IMR-90 (cell line): ENCODE data around the gene PIK3C2A. TPM values are rescaled to one million over a fixed set of nuclear protein-coding genes. Genes with fewer than 3 reads are reported as not detected.

Experiments
- ATAC-seq: fragments of 200-7000 bp; cut with Tn5 transposase; 2 replicates; pipeline ENCODE4 v1.9.1; 2020; ENCODE audit warnings: low read depth, mild to moderate bottlenecking, moderate library complexity
- BruUV-seq: library from RNA; stranded (reverse); fragments of 400-500 nt; replicated peaks from 2 replicates; lab custom pipeline; 2021; lab: Mats Ljungman, UMichigan
- CTCF ChIA-PET: fragments of 300-600 bp; formaldehyde crosslinking; extraction: SDS; loops from one replicate; lab custom pipeline; 2021; ENCODE audit warnings: antibody characterized with exemption; lab: Yijun Ruan, JAX
- POLR2A ChIA-PET: fragments of 300-600 bp; sonication (Branson Sonifier 250); formaldehyde crosslinking; loops from one replicate; lab custom pipeline; 2022; ENCODE audit warnings: antibody characterized with exemption; ENCODE audit not compliant: unreplicated experiment; lab: Charles Lee
- DNase-seq: peaks from one replicate; pipeline ENCODE4 v3.0.0; 2013
- H2AFZ ChIP-seq: replicated peaks from 2 replicates; pipeline ENCODE3; 2013; ENCODE audit warnings: low read length, mild to moderate bottlenecking; ENCODE audit not compliant: poor library complexity
- H2AK5ac ChIP-seq: 2 replicates; pipeline ENCODE4 v1.6.1; 2013; ENCODE audit warnings: low read depth, low read length, inconsistent platforms
- H2AK9ac ChIP-seq: replicated peaks from 2 replicates; pipeline ENCODE3; 2013; ENCODE audit warnings: mild to moderate bottlenecking, low read depth, low read length, moderate library complexity; ENCODE audit not compliant: poor library complexity
- H2BK120ac ChIP-seq: 2 replicates; pipeline ENCODE4 v1.6.1; 2013; ENCODE audit warnings: low read depth, low read length, inconsistent platforms
- H2BK15ac ChIP-seq: 3 replicates; pipeline ENCODE4 v1.6.1; 2013; ENCODE audit warnings: low read depth, low read length, inconsistent platforms
- H2BK20ac ChIP-seq: 2 replicates; pipeline ENCODE4 v1.6.1; 2013; ENCODE audit warnings: low read depth, mild to moderate bottlenecking, inconsistent platforms, low read length, moderate library complexity
- H2BK5ac ChIP-seq: 2 replicates; pipeline ENCODE4 v1.6.1; 2013; ENCODE audit warnings: mild to moderate bottlenecking, low read depth, low read length, inconsistent platforms; ENCODE audit not compliant: poor library complexity, severe bottlenecking
- H3K14ac ChIP-seq: replicated peaks from 2 replicates; pipeline ENCODE4 v1.6.1; 2013; ENCODE audit warnings: low read depth, low read length, inconsistent platforms
- H3K18ac ChIP-seq: 2 replicates; pipeline ENCODE4 v1.6.1; 2013; ENCODE audit warnings: low read depth, low read length, control low read depth
- H3K23ac ChIP-seq: 2 replicates; pipeline ENCODE4 v1.6.1; 2013; ENCODE audit warnings: low read depth, low read length, inconsistent platforms
- H3K27ac ChIP-seq: 2 replicates; pipeline ENCODE4 v1.5.1; 2013; ENCODE audit warnings: mild to moderate bottlenecking, control low read depth, low read length; ENCODE audit not compliant: insufficient read depth
- H3K27me3 ChIP-seq: 2 replicates; pipeline ENCODE4 v1.6.1; 2013; ENCODE audit warnings: low read length; ENCODE audit not compliant: control insufficient read depth, insufficient read depth
- H3K36me3 ChIP-seq: 2 replicates; pipeline ENCODE4 v1.6.1; 2013; ENCODE audit warnings: low read length, mixed read lengths; ENCODE audit not compliant: control insufficient read depth, insufficient read depth
- H3K4ac ChIP-seq: 2 replicates; pipeline ENCODE4 v1.6.1; 2013; ENCODE audit warnings: low read depth, low read length, inconsistent platforms
- H3K4me1 ChIP-seq: 2 replicates; pipeline ENCODE4 v1.6.1; 2013; ENCODE audit warnings: low read length, mixed read lengths; ENCODE audit not compliant: control insufficient read depth, insufficient read depth
- H3K4me2 ChIP-seq: 2 replicates; pipeline ENCODE4 v1.6.1; 2013; ENCODE audit warnings: low read depth, mild to moderate bottlenecking, control low read depth, low read length, moderate library complexity
- H3K4me3 ChIP-seq: 2 replicates; pipeline ENCODE4 v1.5.1; 2013; ENCODE audit warnings: low read depth, mild to moderate bottlenecking, control low read depth, low read length, moderate library complexity; ENCODE audit not compliant: insufficient read depth
- H3K56ac ChIP-seq: 2 replicates; pipeline ENCODE4 v1.6.1; 2013; ENCODE audit warnings: low read length, inconsistent platforms; ENCODE audit not compliant: insufficient read depth; ENCODE audit errors: extremely low read depth
- H3K79me1 ChIP-seq, 2 experiments: 2 replicates each; pipeline ENCODE4 v1.6.1; 2013; ENCODE audit warnings: low read length in 2 of 2, inconsistent platforms in 1 of 2, low read depth in 1 of 2
- H3K9ac ChIP-seq: 2 replicates; pipeline ENCODE4 v1.6.1; 2013; ENCODE audit warnings: low read depth, low read length, control low read depth
- H3K9me1 ChIP-seq: 2 replicates; pipeline ENCODE4 v1.6.1; 2013; ENCODE audit warnings: low read length, inconsistent platforms; ENCODE audit not compliant: insufficient read depth
- H3K9me3 ChIP-seq: 2 replicates; pipeline ENCODE4 v1.6.1; 2013; ENCODE audit warnings: low read length; ENCODE audit not compliant: control insufficient read depth, insufficient read depth
- H4K20me1 ChIP-seq: 2 replicates; pipeline ENCODE4 v1.6.1; 2013; ENCODE audit warnings: low read length, inconsistent platforms; ENCODE audit not compliant: insufficient read depth
- H4K5ac ChIP-seq: 2 replicates; pipeline ENCODE4 v1.6.1; 2013; ENCODE audit warnings: mild to moderate bottlenecking, low read depth, low read length, control low read depth
- H4K8ac ChIP-seq, 2 experiments: 2 replicates each; pipeline ENCODE4 v1.6.1; 2013; ENCODE audit warnings: low read depth in 2 of 2, low read length in 2 of 2, control low read depth in 1 of 2, inconsistent platforms in 1 of 2
- H4K91ac ChIP-seq: 2 replicates; pipeline ENCODE4 v1.6.1; 2013; ENCODE audit warnings: low read depth, low read length, inconsistent platforms; ENCODE audit not compliant: insufficient read depth
- MXI1 ChIP-seq: IDR thresholded peaks from 2 replicates; pipeline ENCODE4 v1.6.1; 2012; ENCODE audit warnings: low read depth, mild to moderate bottlenecking, low read length, moderate library complexity, borderline replicate concordance
- RFX5 ChIP-seq: IDR thresholded peaks from 2 replicates; pipeline ENCODE4 v1.8.0; 2012; ENCODE audit warnings: low read depth, mild to moderate bottlenecking, low read length, moderate library complexity
- WGBS, 2 experiments: methylation state at CpG; one replicate each; pipeline versions ENCODE4 v1.1.5 to v1.1.7; 2013; ENCODE audit warnings: missing lambda C conversion rate in 2 of 2; ENCODE audit not compliant: insufficient read length in 1 of 2; ENCODE audit errors: extremely low coverage in 2 of 2; 5-methylcytosine and 5-hydroxymethylcytosine counted together
- dilution Hi-C: fragments of 300-500 bp; cut with HindIII; formaldehyde crosslinking; loops from one replicate; pipeline ENCODE4 v1.14.3; 2018; ENCODE audit warnings: low sequenced_read_pairs; ENCODE audit not compliant: unreplicated experiment
- in situ Hi-C: fragments of 300-500 bp; cut with MboI; formaldehyde crosslinking; loops from 3 replicates; pipeline ENCODE4 v1.14.3; 2019; ENCODE audit warnings: low sequenced_read_pairs, inconsistent platforms, mixed read lengths
- intact Hi-C: fragments of 100-400 bp; cut with micrococcal nuclease; formaldehyde crosslinking; loops from 2 replicates; pipeline ENCODE4 v1.10.0; 2022
- polyA plus RNA-seq, 3 experiments: library from polyadenylated mRNA; depleted of rRNA; stranded (reverse); fragments of >200 nt; gene quantifications; 2 replicates each; pipeline ENCODE4 v1.2.3, GENCODE V29; 2012; ENCODE audit warnings: low replicate concordance in 1 of 3
- total RNA-seq: library from RNA; depleted of rRNA; stranded (reverse); fragments of >200 nt; gene quantifications from 2 replicates; pipeline ENCODE4 v1.2.3, GENCODE V29; 2012

The PIK3C2A gene
- total and polyA plus RNA-seq, 2 of the 4 experiments (the other 2 are of a cell fraction) = 14.6 to 36.6 TPM

- H3K4me2 ChIP-seq = no peak overlapping the region
- H2BK5ac ChIP-seq = no peak overlapping the region
- CTCF ChIA-PET = no interaction called here
- H2BK120ac ChIP-seq = no peak overlapping the region
- H3K18ac ChIP-seq = no peak overlapping the region
- no peak overlapping the region for H4K91ac ChIP-seq
- no peaks in the 10 kb centered on the region for H3K9me3 ChIP-seq
- H3K36me3 ChIP-seq = no peaks in the 10 kb centered on the region
- TF ChIP-seq RFX5 (no peak), MXI1 (no peak)
- H3K4me3 ChIP-seq = no peak overlapping the region
- intact Hi-C loops (no loop called here), dilution Hi-C loops (no loop called here), in situ Hi-C loops (no loop called here)
- H3K4me1 ChIP-seq = peaks cover 8% of the 10 kb centered on the region
- H3K9ac ChIP-seq = no peak overlapping the region
- no peaks in the 10 kb centered on the region for H3K79me1 ChIP-seq
- H2BK15ac ChIP-seq = no peak overlapping the region
- H3K14ac ChIP-seq = no peak overlapping the region
- BruUV-seq = no TSS peak
- no peak overlapping the region for H2BK20ac ChIP-seq
- no CpG with 5 or more reads among the region's 4 CpGs for WGBS, 2 experiments
- no peak overlapping the region for H2AFZ ChIP-seq
- no peak overlapping the region for H2AK9ac ChIP-seq
- no peak overlapping the region for H2AK5ac ChIP-seq
- 0 out of 2 replicates have a peak, but pooled peaks cover 2% of the 10 kb centered on the region for H3K9me1 ChIP-seq
- POLR2A ChIA-PET = no interaction called here
- no peak for DNase-seq
- no peaks in the 10 kb centered on the region for H4K20me1 ChIP-seq
- no peak for ATAC-seq
- H3K27me3 ChIP-seq = no peaks in the 10 kb centered on the region
- no peak overlapping the region for H4K5ac ChIP-seq
- no peak overlapping the region for H3K56ac ChIP-seq
- H4K8ac ChIP-seq = no peak overlapping the region
- no peak overlapping the region for H3K27ac ChIP-seq
- H3K4ac ChIP-seq = no peak overlapping the region
- no peak overlapping the region for H3K23ac ChIP-seq
These were observed 44.9 kb upstream of the PIK3C2A start for GRCh38 chr11:17252704-17253103.
